ENCODE results near the gene PCNX2.

DNA sequence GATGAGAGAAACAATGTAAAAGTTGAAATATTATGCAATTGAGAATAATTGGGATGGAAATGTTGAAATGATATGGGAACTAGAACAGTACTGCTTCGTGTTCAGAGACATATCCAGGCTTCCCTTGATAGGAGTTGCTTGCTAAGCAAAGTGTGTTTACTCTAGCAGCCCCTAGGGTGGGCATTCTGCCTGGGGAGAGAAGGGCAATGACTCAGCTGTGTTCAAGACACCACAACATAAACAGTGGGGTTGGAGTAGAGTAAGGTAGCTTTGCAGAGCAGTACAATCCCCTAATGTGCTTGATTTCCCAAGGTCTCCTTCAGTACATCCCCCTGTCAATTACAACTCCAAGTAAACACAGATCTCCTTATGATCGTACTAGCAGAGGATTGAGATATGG, 4.8 kb upstream of the PCNX2 start:
- TF ChIP-seq, protein P1, sequence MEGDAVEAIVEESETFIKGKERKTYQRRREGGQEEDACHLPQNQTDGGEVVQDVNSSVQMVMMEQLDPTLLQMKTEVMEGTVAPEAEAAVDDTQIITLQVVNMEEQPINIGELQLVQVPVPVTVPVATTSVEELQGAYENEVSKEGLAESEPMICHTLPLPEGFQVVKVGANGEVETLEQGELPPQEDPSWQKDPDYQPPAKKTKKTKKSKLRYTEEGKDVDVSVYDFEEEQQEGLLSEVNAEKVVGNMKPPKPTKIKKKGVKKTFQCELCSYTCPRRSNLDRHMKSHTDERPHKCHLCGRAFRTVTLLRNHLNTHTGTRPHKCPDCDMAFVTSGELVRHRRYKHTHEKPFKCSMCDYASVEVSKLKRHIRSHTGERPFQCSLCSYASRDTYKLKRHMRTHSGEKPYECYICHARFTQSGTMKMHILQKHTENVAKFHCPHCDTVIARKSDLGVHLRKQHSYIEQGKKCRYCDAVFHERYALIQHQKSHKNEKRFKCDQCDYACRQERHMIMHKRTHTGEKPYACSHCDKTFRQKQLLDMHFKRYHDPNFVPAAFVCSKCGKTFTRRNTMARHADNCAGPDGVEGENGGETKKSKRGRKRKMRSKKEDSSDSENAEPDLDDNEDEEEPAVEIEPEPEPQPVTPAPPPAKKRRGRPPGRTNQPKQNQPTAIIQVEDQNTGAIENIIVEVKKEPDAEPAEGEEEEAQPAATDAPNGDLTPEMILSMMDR (conservative IDR thresholded peaks at IDR 0.05): no peak
- TF ChIP-seq ZFX (IDR thresholded peaks at IDR 0.05): no peak

All from C4-2B (cell line).